GM12891 (cell line): ENCODE data around the gene MYH9.

Source experiments
- POLR2A ChIP-seq: IDR thresholded peaks from 2 replicates; pipeline ENCODE4 v1.6.1; 2011; ENCODE audit warnings: low read depth, low read length, control low read depth
- POLR2AphosphoS5 ChIP-seq: IDR thresholded peaks from 2 replicates; pipeline ENCODE4 v1.6.1; 2011; ENCODE audit warnings: low read depth, low read length, control low read depth
- SPI1 ChIP-seq: IDR thresholded peaks from 2 replicates; pipeline ENCODE4 v1.6.1; 2011; ENCODE audit warnings: low read depth, low read length, control low read depth
- TAF1 ChIP-seq: IDR thresholded peaks from 2 replicates; pipeline ENCODE4 v1.6.1; 2011; ENCODE audit warnings: low read depth, low read length, control low read depth

- TF ChIP-seq POLR2A (no peak), SPI1 (no peak), POLR2AphosphoS5 (no peak), TAF1 (no peak)
Measured at GRCh38 chr22:36381513-36382128, 6.1 kb downstream of the MYH9 start.
